Lung (tissue), 12 donors: Measurements from ENCODE around the gene CPLX3. TPM values are rescaled to one million over a fixed set of nuclear protein-coding genes. Genes with fewer than 3 reads are reported as not detected.
A peak's percentile ranks its signal among the peaks of the same experiment; 100 is the strongest.

Experiments
- ATAC-seq: fragments of 200-7000 bp; cut with Tn5 transposase; one replicate; pipeline ENCODE4 v1.9.1; 2020; ENCODE audit warnings: moderate number of reproducible peaks; ENCODE audit not compliant: insufficient read depth, low FRiP score
- DNase-seq, 3 donors: peaks; one replicate each; pipeline ENCODE4 v3.0.0-alpha.2; 2013 to 2017
- H3K27ac ChIP-seq, 2 donors: one replicate each; pipeline ENCODE4 v1.5.1; 2013; ENCODE audit warnings: mild to moderate bottlenecking in 2 of 2, moderate library complexity in 2 of 2, control low read depth in 1 of 2, inconsistent platforms in 1 of 2, low read depth in 1 of 2, low read length in 1 of 2
- H3K27me3 ChIP-seq, 3 donors: one replicate each; pipeline ENCODE4 v1.5.1; 2013; ENCODE audit warnings: low read length in 2 of 3; ENCODE audit not compliant: control insufficient read depth in 3 of 3, insufficient read depth in 3 of 3
- H3K36me3 ChIP-seq, 4 donors: one replicate each; pipeline ENCODE4 v1.5.1; 2013; ENCODE audit warnings: low read length in 4 of 4, mild to moderate bottlenecking in 1 of 4, moderate library complexity in 1 of 4; ENCODE audit not compliant: control insufficient read depth in 4 of 4, insufficient read depth in 4 of 4
- H3K4me1 ChIP-seq, 5 donors: one replicate each; pipeline ENCODE4 v1.5.1; 2013; ENCODE audit warnings: low read length in 5 of 5, mild to moderate bottlenecking in 2 of 5, moderate library complexity in 1 of 5; ENCODE audit not compliant: control insufficient read depth in 5 of 5, insufficient read depth in 5 of 5
- H3K4me3 ChIP-seq: one replicate; pipeline ENCODE4 v1.5.1; 2013; ENCODE audit warnings: mild to moderate bottlenecking, control low read depth, moderate library complexity
- H3K9ac ChIP-seq, 2 donors: one replicate each; pipeline ENCODE4 v1.5.1; 2013; ENCODE audit warnings: low read length in 2 of 2, control low read depth in 1 of 2; ENCODE audit not compliant: insufficient read depth in 1 of 2
- H3K9me3 ChIP-seq, 4 donors: one replicate each; pipeline ENCODE4 v1.5.1; 2013; ENCODE audit warnings: low read length in 3 of 4, mild to moderate bottlenecking in 1 of 4, moderate library complexity in 1 of 4; ENCODE audit not compliant: control insufficient read depth in 4 of 4, insufficient read depth in 3 of 4
- CTCF ChIP-seq: IDR thresholded peaks from 2 replicates; pipeline ENCODE4 v1.5.1; 2012; ENCODE audit warnings: mild to moderate bottlenecking; ENCODE audit errors: control extremely low read depth, extremely low read depth
- WGBS, 2 donors: extraction: QIAGEN DNeasy Blood & Tissue Kit; methylation state at CpG; one replicate each; pipeline ENCODE4 v1.1.7; 2013; 5-methylcytosine and 5-hydroxymethylcytosine counted together
- polyA plus RNA-seq, 2 donors: library from polyadenylated mRNA; stranded (reverse); fragments of 200-250 nt; gene quantifications; one replicate each; pipeline ENCODE4 v1.2.1, GENCODE V29; 2013
- total RNA-seq, 2 donors: library from RNA; depleted of rRNA in 1 of 2; stranded (reverse); fragments of >200 nt in 1 of 2; gene quantifications; one replicate each; pipeline ENCODE4 v1.2.1, GENCODE V29; 2014 to 2021
- donor health status: control.
- donor health status: control.
- donor health status: Bipolar disorder and iron deficiency.
- donor health status: healthy.
- donor health status: DM: yes; HTN: yes; CAD: no.

CPLX3 gene
- total and polyA plus RNA-seq, 4 donors = 0.10 to 0.13 TPM; not detected in 2

- peaks cover 6 to 31% (median 12%) of the 10 kb centered on the region in 4 donors for H3K36me3 ChIP-seq
- DNase-seq = no peak
- no peaks in the 10 kb centered on the region for H3K27me3 ChIP-seq
- no peak overlapping the region for H3K4me3 ChIP-seq
- H3K4me1 ChIP-seq = peaks cover 0 to 18% (median 6%) of the 10 kb centered on the region in 5 donors
- no peak for TF ChIP-seq CTCF
- WGBS, 2 donors = 55 to 57% methylated on average over 5 of the region's 5 CpGs
- ATAC-seq = no peak
- H3K9ac ChIP-seq = no peak overlapping the region
- H3K27ac ChIP-seq = peak overlapping the region in 1 of 2 donors; percentile 35
- no peaks in the 10 kb centered on the region for H3K9me3 ChIP-seq
Measured at GRCh38 chr15:74857082-74857655, 30.7 kb downstream of the CPLX3 start.

GRCh38 chr15:74857671-74858368 lies 31.4 kb downstream of the CPLX3 start:
- WGBS, 2 donors = 64 to 71% methylated on average over 9 of the region's 9 CpGs
- Histone ChIP-seq H3K27ac (peak overlapping the region in 1 of 2 donors; percentile 33), H3K9me3 (no peaks in the 10 kb centered on the region), H3K27me3 (no peaks in the 10 kb centered on the region), H3K4me3 (no peak overlapping the region), H3K9ac (no peak overlapping the region), H3K36me3 (peaks cover 3 to 25% (median 8%) of the 10 kb centered on the region in 4 donors), H3K4me1 (peaks cover 0 to 18% (median 6%) of the 10 kb centered on the region in 5 donors)
- ATAC-seq = no peak
- TF ChIP-seq CTCF = no peak
- no peak for DNase-seq

GRCh38 chr15:74858369-74858740 lies 31.9 kb downstream of the CPLX3 start:
- DNase-seq (no peak), ATAC-seq (no peak)
- no peak for TF ChIP-seq CTCF
- peaks cover 0 to 18% (median 6%) of the 10 kb centered on the region in 5 donors for H3K4me1 ChIP-seq
- no peak overlapping the region for H3K4me3 ChIP-seq
- H3K9ac ChIP-seq = no peak overlapping the region
- no peaks in the 10 kb centered on the region for H3K9me3 ChIP-seq
- no peak overlapping the region for H3K27ac ChIP-seq
- H3K36me3 ChIP-seq = peaks cover 2 to 21% (median 5%) of the 10 kb centered on the region in 4 donors
- H3K27me3 ChIP-seq = no peaks in the 10 kb centered on the region
- 76 to 82% methylated on average over 4 of the region's 4 CpGs for WGBS, 2 donors
